HepG2 (cell line): ENCODE measurements around the gene PRKAR1B. TPM values are rescaled to one million over a fixed set of nuclear protein-coding genes. Genes with fewer than 3 reads are reported as not detected.

Source experiments
- ATAC-seq: fragments of 200-7000 bp; cut with Tn5 transposase; 3 replicates; pipeline ENCODE4 v1.9.1; 2020; ENCODE audit warnings: mild to moderate bottlenecking, moderate library complexity
- BruUV-seq: library from RNA; stranded (reverse); fragments of 400-500 nt; replicated peaks from 2 replicates; lab custom pipeline; 2021; lab: Mats Ljungman, UMichigan
- CTCF ChIA-PET: fragments of 300-600 bp; formaldehyde crosslinking; extraction: SDS; loops from one replicate; lab custom pipeline; 2021; ENCODE audit warnings: low total read pairs, inconsistent platforms, low intra/inter-chr PET ratio; lab: Yijun Ruan, JAX
- POLR2A ChIA-PET: fragments of 350-600 bp; sonication (Branson Sonifier 250); formaldehyde crosslinking; loops from one replicate; lab custom pipeline; 2020; ENCODE audit warnings: antibody characterized with exemption, inconsistent platforms; lab: Yijun Ruan, JAX
- DNase-seq: peaks from one replicate; pipeline ENCODE4 v3.0.0-alpha.2; 2015; ENCODE audit warnings: low spot score
- FAIRE-seq: peaks from 3 replicates; lab custom pipeline; 2011; peaks lifted over from hg19 to GRCh38; lab: Jason Lieb, UNC
- H2AFZ ChIP-seq: one replicate; pipeline ENCODE4 v1.6.1; 2011; ENCODE audit warnings: low read length, inconsistent platforms
- H3K27ac ChIP-seq: fragments of 300-600 bp; 3 replicates; pipeline ENCODE4 v1.8.0; 2011; ENCODE audit warnings: mixed run types, mild to moderate bottlenecking, mixed read lengths, low read length, inconsistent platforms; ENCODE audit not compliant: insufficient read depth; ENCODE audit errors: extremely low read length
- H3K27me3 ChIP-seq, 2 experiments: fragments of 200-600 bp in 1 of 2; 2 replicates in 1 of 2; 3 replicates in 1 of 2; pipeline versions ENCODE4 v1.6.0 to v1.8.0; 2011; ENCODE audit warnings: low read length in 2 of 2, mild to moderate bottlenecking in 2 of 2, moderate library complexity in 2 of 2, inconsistent platforms in 1 of 2; ENCODE audit not compliant: insufficient read depth in 2 of 2, control insufficient read depth in 1 of 2
- H3K36me3 ChIP-seq, 2 experiments: fragments of 200-600 bp in 1 of 2; replicated peaks in 1 of 2; 2 replicates in 1 of 2; 3 replicates in 1 of 2; pipeline versions ENCODE4 v1.5.1 to v1.8.0; 2011; ENCODE audit warnings: low read length in 2 of 2, inconsistent platforms in 1 of 2; ENCODE audit not compliant: insufficient read depth in 2 of 2, control insufficient read depth in 1 of 2
- H3K4me1 ChIP-seq: 2 replicates; pipeline ENCODE4 v1.5.1; 2012; ENCODE audit warnings: low read length, inconsistent platforms; ENCODE audit not compliant: insufficient read depth
- H3K4me2 ChIP-seq: 2 replicates; pipeline ENCODE4 v1.6.0; 2011; ENCODE audit warnings: low read depth, low read length, inconsistent platforms
- H3K4me3 ChIP-seq, 3 experiments: fragments of 200-600 bp in 1 of 3; sonication (generic), shearing (Covaris generic) in 1 of 3; replicated peaks in 1 of 3; 2 replicates each; pipeline ENCODE4 v1.5.1; 2011 to 2016; ENCODE audit warnings: low read length in 3 of 3, inconsistent platforms in 2 of 3, low read depth in 2 of 3, mild to moderate bottlenecking in 2 of 3, control low read depth in 1 of 3, mixed read lengths in 1 of 3; ENCODE audit not compliant: insufficient read depth in 1 of 3
- H3K79me2 ChIP-seq: one replicate; pipeline ENCODE4 v1.6.1; 2011; ENCODE audit warnings: low read length, inconsistent platforms; ENCODE audit not compliant: insufficient read depth
- H3K9ac ChIP-seq: 2 replicates; pipeline ENCODE4 v1.6.0; 2011; ENCODE audit warnings: mild to moderate bottlenecking, low read depth, low read length, inconsistent platforms; ENCODE audit not compliant: insufficient read depth
- H3K9me3 ChIP-seq: 2 replicates; pipeline ENCODE4 v1.5.1; 2012; ENCODE audit warnings: mild to moderate bottlenecking, low read length
- H4K20me1 ChIP-seq: 2 replicates; pipeline ENCODE4 v1.6.0; 2011; ENCODE audit warnings: inconsistent platforms, mild to moderate bottlenecking, low read length, moderate library complexity; ENCODE audit not compliant: insufficient read depth
- ARNT2 ChIP-seq: sonication (generic); formaldehyde crosslinking; IDR thresholded peaks from 2 replicates; pipeline ENCODE4 v1.8.0; 2022; ENCODE audit warnings: mild to moderate bottlenecking, low read depth, missing genetic modification reagents, moderate library complexity
- CC2D1A ChIP-seq: sonication (generic); formaldehyde crosslinking; IDR thresholded peaks from 2 replicates; pipeline ENCODE4 v1.8.1; 2023; ENCODE audit warnings: mild to moderate bottlenecking, missing genetic modification reagents
- CERS6 ChIP-seq: sonication (generic); formaldehyde crosslinking; IDR thresholded peaks from 2 replicates; pipeline ENCODE4 v1.5.0; 2020; ENCODE audit warnings: missing genetic modification reagents
- CREBL2 ChIP-seq: sonication (generic); formaldehyde crosslinking; IDR thresholded peaks from 2 replicates; pipeline ENCODE4 v1.8.1; 2023; ENCODE audit warnings: missing genetic modification reagents, mild to moderate bottlenecking, borderline replicate concordance
- EHMT2 ChIP-seq: fragments of 200-600 bp; sonication (generic); IDR thresholded peaks from 2 replicates; pipeline ENCODE4 v1.7.0; 2017; ENCODE audit warnings: antibody characterized with exemption, low read depth, low read length, borderline replicate concordance
- GFI1 ChIP-seq: sonication (generic); formaldehyde crosslinking; IDR thresholded peaks from 2 replicates; pipeline ENCODE4 v1.5.0; 2020; ENCODE audit warnings: missing genetic modification reagents, mild to moderate bottlenecking, borderline replicate concordance
- HOXA9 ChIP-seq: sonication (generic); formaldehyde crosslinking; IDR thresholded peaks from 2 replicates; pipeline ENCODE4 v1.8.1; 2022; ENCODE audit warnings: missing genetic modification reagents, mild to moderate bottlenecking, moderate library complexity, borderline replicate concordance
- MATR3 ChIP-seq: sonication (generic); formaldehyde crosslinking; IDR thresholded peaks from 2 replicates; pipeline ENCODE4 v1.4.0; 2020; ENCODE audit warnings: missing genetic modification reagents
- MAZ ChIP-seq, 2 experiments: sonication (generic) in 1 of 2; formaldehyde crosslinking in 1 of 2; IDR thresholded peaks; 2 replicates each; pipeline versions ENCODE4 v1.5.0 to v1.6.1; 2012 to 2020; ENCODE audit warnings: low read depth in 2 of 2, mild to moderate bottlenecking in 2 of 2, borderline replicate concordance in 1 of 2, improper control_type of control experiment in 1 of 2, low read length in 1 of 2, missing genetic modification reagents in 1 of 2, moderate library complexity in 1 of 2
- MTERF4 ChIP-seq: sonication (generic); formaldehyde crosslinking; IDR thresholded peaks from 2 replicates; pipeline ENCODE4 v1.8.0; 2023; ENCODE audit warnings: mild to moderate bottlenecking, missing genetic modification reagents
- NFE2L2 ChIP-seq: fragments of 150-350 bp; IDR thresholded peaks from 2 replicates; pipeline ENCODE4 v1.6.1; 2014; ENCODE audit warnings: low read length
- POLR2AphosphoS2 ChIP-seq: IDR thresholded peaks from 2 replicates; pipeline ENCODE4 v1.6.1; 2011; ENCODE audit warnings: low read depth, low read length, improper control_type of control experiment
- RAD21 ChIP-seq: fragments of 450-650 bp; formaldehyde crosslinking; IDR thresholded peaks from 2 replicates; pipeline ENCODE4 v1.5.0; 2020; ENCODE audit warnings: mild to moderate bottlenecking
- RFX5 ChIP-seq: IDR thresholded peaks from 2 replicates; pipeline ENCODE4 v1.6.1; 2011; ENCODE audit warnings: low read depth, low read length, improper control_type of control experiment
- SMC3 ChIP-seq: IDR thresholded peaks from 2 replicates; pipeline ENCODE4 v1.6.1; 2011; ENCODE audit warnings: low read length, improper control_type of control experiment
- ZBTB7B ChIP-seq: sonication (generic); formaldehyde crosslinking; IDR thresholded peaks from 2 replicates; pipeline ENCODE4 v1.4.0; 2020; ENCODE audit warnings: missing genetic modification reagents
- ZGPAT ChIP-seq: IDR thresholded peaks from 2 replicates; pipeline ENCODE4 v1.6.1; 2016; ENCODE audit warnings: mild to moderate bottlenecking
- ZNF136 ChIP-seq: sonication (generic); formaldehyde crosslinking; IDR thresholded peaks from 2 replicates; pipeline ENCODE4 v1.8.1; 2022; ENCODE audit warnings: low read depth, mild to moderate bottlenecking, moderate library complexity, missing genetic modification reagents
- ZNF556 ChIP-seq: sonication (generic); formaldehyde crosslinking; IDR thresholded peaks from 2 replicates; pipeline ENCODE4 v1.4.0; 2020; ENCODE audit warnings: mild to moderate bottlenecking, missing genetic modification reagents, borderline replicate concordance
- ZSCAN21 ChIP-seq: sonication (generic); formaldehyde crosslinking; IDR thresholded peaks from 2 replicates; pipeline ENCODE4 v1.8.0; 2022; ENCODE audit warnings: mild to moderate bottlenecking, missing genetic modification reagents, moderate library complexity, borderline replicate concordance
- ZSCAN25 ChIP-seq: sonication (generic); formaldehyde crosslinking; IDR thresholded peaks from 2 replicates; pipeline ENCODE4 v1.8.0; 2022; ENCODE audit warnings: mild to moderate bottlenecking, missing genetic modification reagents
- WGBS: methylation state at CpG from one replicate; pipeline ENCODE4 v1.1.6; 2017; ENCODE audit warnings: low lambda C conversion rate; 5-methylcytosine and 5-hydroxymethylcytosine counted together
- in situ Hi-C: cut with HindIII; loops from 2 replicates; pipeline ENCODE4 v1.10.0; 2017; ENCODE audit warnings: low pct_unique_long_range_greater_than_20kb; ENCODE audit not compliant: extremely low pct_ligation_motif_present
- intact Hi-C: fragments of 100-400 bp; cut with micrococcal nuclease; formaldehyde crosslinking; loops from one replicate; pipeline ENCODE4 v1.10.0; 2022; ENCODE audit not compliant: unreplicated experiment
- polyA plus RNA-seq, 8 experiments: library from polyadenylated mRNA; depleted of rRNA in 3 of 8; stranded (reverse) in 7 of 8; unstranded in 1 of 8; fragments of >200 nt; fragmentation: Illumina TruSeq in 4 of 8; extraction: Trizol in 4 of 8; gene quantifications; 2 replicates each; pipeline versions ENCODE4 v1.2.1 to v1.2.3, GENCODE V29; 2011 to 2016; ENCODE audit warnings: low read depth in 4 of 8, missing spikeins in 1 of 8, mixed read lengths in 1 of 8; ENCODE audit not compliant: insufficient read depth in 1 of 8
- total RNA-seq, 5 experiments: library from RNA; depleted of rRNA; stranded (reverse); fragments of >200 nt; fragmentation: Illumina TruSeq; extraction: Trizol; gene quantifications; 2 replicates each; pipeline ENCODE4 v1.2.3, GENCODE V29; 2016; ENCODE audit warnings: low read depth in 1 of 5

The PRKAR1B gene
- total and polyA plus RNA-seq, 2 of the 13 experiments (the other 11 are each of a cell fraction or from before 2014, with no cell fraction given), result 7.9 to 28.2 TPM

GRCh38 chr7:512146-512510, 215.0 kb downstream of the PRKAR1B start (continued):
- TF ChIP-seq CREBL2, result no peak
- TF ChIP-seq MATR3 (CRISPR knock-in tag), result no peak
- no peak for TF ChIP-seq POLR2AphosphoS2
- no peak for TF ChIP-seq MAZ (IDR thresholded peaks at IDR 0.05; ENCODE audit: borderline replicate concordance, low read depth, low read length)
- TF ChIP-seq MAZ (CRISPR knock-in tag; IDR thresholded peaks at IDR 0.05; ENCODE audit: low read depth), result no peak
- no peak for TF ChIP-seq CC2D1A
- TF ChIP-seq RAD21 (CRISPR knock-in tag), result no peak
- no peak for TF ChIP-seq RFX5
- no peak for TF ChIP-seq GFI1 (CRISPR knock-in tag)
- TF ChIP-seq ZNF556 (CRISPR knock-in tag), result no peak

GRCh38 chr7:511476-512145, 215.5 kb downstream of the PRKAR1B start:
- ChIA-PET POLR2A (no interaction called here), CTCF (no interaction called here)
- H3K4me1 ChIP-seq, result no peaks in the 10 kb centered on the region
- ATAC-seq (no peak), DNase-seq (no peak), FAIRE-seq (no peak)
- peaks cover 2% of the 10 kb centered on the region for H3K79me2 ChIP-seq
- in situ Hi-C loops (no loop called here), intact Hi-C loops (no loop called here)
- no peaks in the 10 kb centered on the region for H3K9me3 ChIP-seq
- H3K27me3 ChIP-seq, result peaks cover 0 to 8% of the 10 kb centered on the region in 2 experiments; a peak in 3 of 5 replicates
- 86% methylated on average over 17 of the region's 25 CpGs for WGBS
- no peak overlapping the region for H3K27ac ChIP-seq
- no peaks in the 10 kb centered on the region for H4K20me1 ChIP-seq
- TF ChIP-seq ZSCAN25 (CRISPR knock-in tag) (no peak), NFE2L2 (no peak), SMC3 (no peak), HOXA9 (CRISPR knock-in tag) (no peak), CERS6 (no peak), ZNF136 (CRISPR knock-in tag) (no peak), MTERF4 (no peak), RFX5 (no peak), ZSCAN21 (no peak), ZGPAT (CRISPR knock-in tag) (no peak), ZBTB7B (CRISPR knock-in tag) (no peak), EHMT2 (no peak), ARNT2 (CRISPR knock-in tag) (no peak)
- no TSS peak for BruUV-seq
- H3K36me3 ChIP-seq, result no peaks in the 10 kb centered on the region
- H3K9ac ChIP-seq, result no peak overlapping the region
- no peak overlapping the region for H2AFZ ChIP-seq
- H3K4me3 ChIP-seq, result no peak overlapping the region
- H3K4me2 ChIP-seq, result no peak overlapping the region
